GM18498 (cell line): Measurements from ENCODE around the gene GRM5.
"Not testable (repeated sequence)": the region's sequence is repeated elsewhere in the genome, so short reads cannot be mapped to it uniquely, and the experiment has no call there.

ENCODE experiments used
- ATAC-seq: cut with Tn5 transposase; IDR thresholded peaks from one replicate; pipeline ENCODE4 v1.9.1; 2021; ENCODE audit warnings: mild to moderate bottlenecking, moderate library complexity; ENCODE audit not compliant: unreplicated experiment

Gene GRM5

DNA sequence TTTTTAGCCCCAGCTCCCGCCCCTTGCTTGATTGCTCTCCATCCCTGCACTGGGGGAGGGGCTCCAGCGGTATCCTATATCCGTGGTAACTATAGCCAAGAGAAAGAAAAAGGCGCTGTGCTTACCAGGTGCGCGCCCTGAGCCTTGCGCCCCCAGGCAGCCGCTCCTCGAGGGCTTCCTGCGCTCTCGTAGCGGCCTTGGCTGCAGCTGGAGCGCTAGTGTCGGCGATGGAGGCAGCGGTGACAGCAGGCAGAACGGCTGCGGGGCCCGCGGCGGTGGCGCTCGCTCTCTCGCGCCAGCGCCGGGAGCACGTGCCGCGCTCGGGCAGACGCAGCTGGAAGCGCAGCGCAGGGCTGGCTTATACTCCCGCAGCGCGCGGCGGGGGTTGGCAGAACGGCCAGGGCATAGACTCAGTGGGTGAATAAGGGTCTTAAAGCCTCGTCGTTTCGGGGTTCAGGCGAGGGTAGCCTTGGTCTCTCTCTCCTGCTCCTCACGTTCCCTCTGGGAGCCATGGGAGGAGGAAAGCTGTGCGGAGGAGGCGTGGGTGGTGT lies at the start of gene GRM5:
GRM5 (minus strand) TSS at position 332 of the 551 bp plus-strand sequence. CDS start 18,110 bp downstream, outside the sequence.
- not testable (repeated sequence) for ATAC-seq

DNA sequence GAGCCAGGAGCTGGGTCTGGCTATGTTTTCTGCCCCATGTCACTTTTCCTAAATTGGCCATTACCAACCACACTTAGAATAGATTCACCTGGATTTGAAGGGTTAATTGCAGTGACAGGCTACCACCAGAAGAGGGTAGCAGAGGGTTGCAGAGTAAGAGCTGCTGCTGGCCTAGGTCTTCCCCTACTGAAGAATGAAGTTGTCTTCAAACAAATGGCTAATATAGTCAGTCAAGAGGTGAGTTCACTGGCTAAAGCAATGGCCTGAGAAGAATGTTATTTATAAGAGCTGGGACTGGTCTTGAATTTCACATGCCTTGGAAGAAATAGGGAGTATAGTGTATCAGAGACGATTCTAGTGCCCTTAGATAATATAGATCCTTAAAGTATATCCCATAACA lies 32.2 kb upstream of the GRM5 start:
- peak; percentile 87 for ATAC-seq

DNA sequence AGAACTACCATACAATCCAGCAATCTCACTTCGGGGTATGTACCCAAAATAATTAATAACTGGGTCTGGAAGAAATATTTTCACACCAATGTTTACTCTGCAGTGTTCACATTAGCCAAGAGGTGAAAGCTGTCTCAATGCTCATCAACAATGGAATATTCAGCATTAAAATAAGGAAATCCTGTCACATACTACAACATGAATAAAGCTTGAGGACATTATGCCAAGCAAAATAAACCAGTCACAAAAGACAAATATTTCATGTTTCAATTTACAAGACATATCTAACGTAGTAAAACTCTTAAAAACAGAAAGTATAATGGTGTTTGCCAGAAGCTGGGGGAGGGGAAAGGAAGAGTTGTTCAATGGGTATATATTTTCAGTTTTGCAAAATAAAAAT lies 28.0 kb upstream of the GRM5 start:
- ATAC-seq, result not testable (repeated sequence)

DNA sequence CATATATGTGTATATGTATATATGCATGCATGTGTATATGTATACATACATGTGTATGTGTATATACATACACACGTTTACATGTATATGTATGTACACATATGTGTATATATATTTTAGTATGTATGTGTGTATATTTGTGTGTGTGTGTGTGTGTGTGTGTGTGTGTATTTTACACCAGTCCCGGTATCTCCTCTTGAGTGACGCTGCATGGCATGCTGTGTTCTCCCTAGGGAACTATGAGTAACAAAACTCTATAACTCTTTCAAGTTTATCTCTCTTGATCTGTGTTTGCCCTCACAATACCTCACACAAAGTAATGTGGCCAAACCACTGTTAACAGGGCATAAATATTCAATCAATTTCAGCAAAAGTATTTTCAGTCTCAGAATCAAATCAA lies 19.2 kb upstream of the GRM5 start:
- ATAC-seq, result not testable (repeated sequence)

DNA sequence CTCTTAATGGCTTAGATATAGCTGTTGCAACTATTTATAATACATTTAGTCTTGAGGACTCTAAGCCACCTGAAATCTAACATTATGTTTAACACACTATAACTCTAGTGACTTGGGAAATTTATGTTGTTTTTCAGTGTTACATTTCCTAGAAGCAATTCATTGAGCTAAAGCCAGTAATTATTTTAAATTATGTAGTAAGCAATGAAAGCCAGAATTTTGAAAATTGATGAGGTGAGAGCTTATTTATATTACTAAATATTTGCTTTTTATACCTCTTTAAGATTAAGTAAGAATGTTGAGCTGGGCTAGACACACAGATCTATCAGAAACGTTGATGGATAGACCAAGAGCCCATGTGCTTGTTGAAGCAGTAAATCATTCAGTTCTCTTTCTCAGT lies 5.1 kb upstream of the GRM5 start:
- ATAC-seq, result not testable (repeated sequence)

DNA sequence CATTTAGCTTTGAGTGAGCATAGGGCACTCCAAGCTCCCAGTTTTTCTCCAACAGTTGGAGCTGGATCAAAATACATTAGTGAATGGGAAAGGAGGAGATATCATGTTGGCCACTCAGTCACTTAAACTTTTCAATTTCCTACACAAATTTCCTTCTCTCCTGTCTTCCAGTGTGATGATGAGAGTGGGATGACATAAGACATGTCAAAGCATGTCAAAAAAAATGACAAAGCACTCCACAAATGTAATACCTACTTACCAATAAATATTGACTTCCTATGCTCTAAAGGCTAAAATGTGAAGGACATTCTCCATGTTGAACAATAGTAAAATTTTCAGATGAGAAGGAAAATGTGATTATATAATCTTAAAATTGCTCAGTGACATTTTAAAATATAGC lies 1.5 kb upstream of the GRM5 start:
- ATAC-seq, result no peak

DNA sequence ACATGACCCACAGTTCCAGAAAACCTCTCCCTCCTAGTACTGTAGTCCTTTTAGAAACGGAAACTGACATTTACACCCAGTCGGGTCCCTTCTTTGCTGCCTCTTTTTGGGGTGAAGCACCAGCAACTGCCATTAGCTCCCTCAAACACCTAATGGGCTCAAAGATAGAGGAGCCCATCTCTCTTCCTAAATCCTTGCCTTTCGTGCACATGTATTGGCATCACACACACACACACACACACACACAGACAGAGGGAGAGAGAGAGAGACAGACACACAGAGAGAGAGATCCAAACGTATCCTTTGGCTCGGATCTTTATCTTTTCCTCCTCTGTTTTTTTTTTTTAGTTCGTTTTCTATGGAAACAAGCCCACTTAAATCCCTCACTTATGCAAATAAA lies 716 bp downstream of the GRM5 start:
- ATAC-seq, result no peak

DNA sequence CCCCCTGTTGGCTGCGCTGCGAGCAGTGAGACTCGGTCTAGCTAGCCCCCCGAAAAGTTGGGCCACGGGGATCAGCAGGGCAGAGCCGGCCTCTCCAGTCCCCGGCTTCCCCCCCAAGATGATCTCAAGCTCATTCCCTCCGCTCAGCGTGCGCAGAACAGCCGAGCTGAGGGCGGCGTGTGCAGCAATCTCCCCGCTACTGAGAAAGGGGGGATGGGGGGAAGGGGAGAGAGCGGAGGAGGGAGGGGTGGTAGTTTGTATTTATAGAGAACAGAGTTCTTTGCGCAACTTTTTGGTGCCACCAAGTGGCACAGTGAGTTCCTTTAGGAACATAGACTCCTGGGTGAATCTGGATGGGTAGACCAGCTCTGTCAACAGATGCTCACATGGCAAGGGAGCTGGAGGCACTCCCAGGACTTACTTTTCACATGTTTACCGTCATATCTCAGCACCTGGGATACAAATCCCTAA lies 2.3 kb downstream of the GRM5 start:
- not testable (repeated sequence) for ATAC-seq

DNA sequence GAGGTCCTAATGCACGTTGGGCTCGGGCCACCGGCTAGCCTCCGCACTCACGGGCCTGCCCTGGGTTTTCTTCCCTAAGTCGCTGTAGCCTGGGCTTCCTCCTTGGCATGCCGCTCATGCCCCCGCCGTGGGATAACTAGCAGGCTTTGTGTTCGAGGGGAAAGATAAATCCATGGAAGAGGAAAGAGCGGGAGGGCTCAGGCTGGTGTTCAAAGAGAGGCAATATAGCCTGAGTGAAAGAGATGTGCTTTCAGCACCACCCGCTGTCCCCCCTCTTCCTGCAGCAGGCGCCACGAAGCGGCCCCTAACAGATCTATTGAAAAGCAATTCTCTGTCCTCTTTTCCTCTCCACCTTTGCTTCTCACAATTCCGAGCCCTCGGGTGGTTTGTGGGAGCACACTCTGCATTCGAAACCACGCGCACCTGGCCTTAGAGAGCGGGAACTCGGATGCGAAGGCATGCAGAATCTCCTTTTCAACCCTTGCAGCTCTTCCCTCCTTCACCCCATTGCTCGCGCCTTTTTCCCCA lies 2.9 kb downstream of the GRM5 start:
- ATAC-seq, result not testable (repeated sequence)

DNA sequence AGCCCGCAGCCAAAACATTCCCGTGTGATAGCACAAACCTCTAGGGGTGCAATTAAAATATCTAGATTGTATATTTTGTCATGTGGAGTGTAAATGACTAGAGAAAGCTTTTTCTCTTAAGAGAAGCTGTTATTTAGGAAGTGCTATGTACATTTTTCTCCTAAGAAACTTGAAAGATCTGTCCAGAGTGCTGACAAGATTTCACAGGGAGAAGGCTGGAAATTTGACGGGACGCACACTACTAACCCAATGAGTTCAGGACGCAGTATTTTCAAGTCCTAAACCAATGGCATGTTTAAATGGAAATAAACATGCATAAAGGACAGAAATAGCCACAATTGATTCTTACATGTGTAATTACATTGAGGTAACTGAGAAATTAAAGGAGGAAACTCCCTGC lies 3.9 kb downstream of the GRM5 start:
- ATAC-seq, result not testable (repeated sequence)

DNA sequence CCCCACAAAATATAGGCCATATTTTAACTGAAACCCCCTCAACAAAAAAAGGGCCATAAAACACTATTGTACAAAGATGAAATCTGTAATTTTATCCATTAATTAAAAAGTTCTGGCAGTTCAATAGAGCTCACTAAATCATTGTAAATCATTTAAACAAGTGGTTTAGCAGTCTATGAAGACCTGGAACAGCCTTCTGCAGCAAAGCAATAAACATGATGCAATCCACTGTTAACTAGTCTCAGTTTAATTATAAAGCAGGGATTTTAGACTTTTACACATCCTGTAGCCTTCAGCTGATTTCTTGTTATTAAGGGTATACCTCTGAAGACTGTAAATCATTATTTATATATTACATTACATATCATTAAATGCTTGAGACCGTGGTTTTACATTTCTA lies 8.4 kb downstream of the GRM5 start:
- not testable (repeated sequence) for ATAC-seq

DNA sequence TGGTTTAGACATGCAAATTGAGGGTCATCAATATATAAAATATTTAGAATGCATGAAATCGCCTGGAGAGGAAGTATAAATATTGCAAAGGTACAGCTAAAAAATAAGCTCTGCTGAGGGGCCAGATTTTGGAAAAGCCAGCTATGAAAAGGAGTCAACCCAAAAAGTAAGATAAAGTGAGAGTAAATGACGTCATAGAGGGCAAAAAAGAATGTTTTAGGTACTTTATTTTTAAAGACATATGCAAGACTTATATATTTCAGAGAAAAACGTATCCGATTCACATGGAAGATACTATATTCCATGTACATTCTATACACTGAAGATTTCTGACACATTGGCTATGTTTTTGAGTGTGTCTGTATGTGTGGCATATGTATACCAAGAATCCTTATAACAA lies 13.6 kb downstream of the GRM5 start:
- ATAC-seq, result no peak

DNA sequence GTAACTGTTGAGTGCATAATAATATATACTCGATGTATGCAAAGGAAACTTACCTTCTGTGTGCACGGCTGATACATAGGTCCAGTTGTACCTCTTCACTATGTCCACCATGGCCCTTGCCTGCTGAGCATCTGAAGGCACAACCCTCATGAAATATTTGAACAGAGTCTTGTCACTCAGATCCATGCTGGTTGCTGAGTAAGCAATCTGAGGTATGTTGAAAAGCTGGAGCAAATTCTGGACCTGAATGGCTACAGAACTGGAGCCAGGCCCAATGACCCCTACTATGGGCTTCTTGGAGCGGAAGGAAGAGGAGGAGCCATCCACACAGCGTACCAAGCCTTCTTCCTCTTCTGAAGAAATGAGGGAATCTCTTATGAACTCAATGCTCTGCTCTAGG lies 18.6 kb downstream of the GRM5 start:
- ATAC-seq, result not testable (repeated sequence)

DNA sequence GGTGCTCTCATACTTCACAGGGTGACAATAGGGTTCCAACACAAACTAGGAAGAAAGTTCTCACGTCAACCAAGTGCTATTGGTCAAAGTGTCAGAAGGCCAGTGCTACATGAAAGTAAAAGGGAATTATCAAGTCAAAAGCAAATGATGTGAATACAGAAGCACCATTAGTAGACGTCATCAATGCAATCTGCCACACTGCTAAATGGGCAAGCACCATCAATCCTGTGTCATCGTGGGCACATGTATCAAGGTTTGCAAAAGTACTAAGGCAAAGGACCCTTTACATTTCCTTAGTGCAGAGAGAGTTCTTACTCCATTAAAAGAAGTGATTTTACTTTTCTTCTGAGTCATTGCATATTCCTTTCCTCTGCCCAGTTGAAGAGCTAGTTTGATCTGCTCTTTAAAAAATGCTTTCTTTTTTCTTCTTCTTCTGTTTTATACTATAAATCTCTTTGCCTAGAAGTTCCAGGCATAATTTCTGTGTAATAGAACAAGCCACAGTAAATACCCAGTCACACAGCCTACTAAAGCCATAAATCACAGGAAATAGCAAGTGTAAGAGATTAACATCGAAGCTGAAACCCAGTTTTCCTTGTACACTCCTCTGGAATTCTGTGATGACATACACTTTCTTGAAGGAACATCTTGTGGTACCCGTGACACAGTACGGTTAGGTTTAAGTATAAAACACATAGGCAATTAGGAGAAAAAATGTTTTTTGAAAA lies 21.8 kb downstream of the GRM5 start:
- ATAC-seq, result not testable (repeated sequence)

DNA sequence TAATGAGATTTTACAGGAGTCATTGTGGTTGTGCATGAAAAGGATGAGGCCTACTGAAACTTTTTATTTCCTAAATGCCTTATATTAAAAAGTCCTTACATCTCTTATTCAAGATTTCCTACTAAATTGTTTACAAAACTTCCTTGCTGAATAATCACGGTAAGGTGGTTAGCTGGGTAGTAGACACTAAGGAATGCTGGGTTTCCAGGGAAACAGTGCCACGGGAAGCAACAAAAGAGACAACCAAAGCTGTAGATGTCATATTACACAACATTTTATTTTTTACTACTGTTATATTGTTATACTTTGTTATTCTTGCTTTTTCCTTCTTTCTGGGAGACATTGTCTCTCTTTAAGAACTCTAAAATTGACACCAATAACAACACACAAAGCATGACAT lies 36.1 kb downstream of the GRM5 start:
- not testable (repeated sequence) for ATAC-seq

DNA sequence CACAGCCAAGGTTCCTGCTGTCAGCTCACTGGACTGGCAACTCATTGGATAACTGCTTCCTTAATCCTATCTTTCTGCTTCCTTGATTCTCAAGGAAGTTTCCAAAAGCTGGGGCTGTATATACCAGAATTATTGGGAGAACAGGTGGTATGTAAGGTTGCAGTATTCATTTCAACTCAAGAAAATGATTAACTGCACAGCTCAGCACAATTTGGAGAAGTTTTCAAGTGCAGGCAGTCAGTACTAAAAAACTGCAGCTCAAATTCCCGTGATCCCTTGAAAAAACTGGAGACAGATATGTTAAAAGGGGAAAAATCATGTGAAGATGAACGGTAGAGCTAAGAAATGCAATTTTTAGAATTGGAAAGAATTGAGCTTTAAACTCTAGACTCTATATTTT lies 44.4 kb downstream of the GRM5 start:
- no peak for ATAC-seq

DNA sequence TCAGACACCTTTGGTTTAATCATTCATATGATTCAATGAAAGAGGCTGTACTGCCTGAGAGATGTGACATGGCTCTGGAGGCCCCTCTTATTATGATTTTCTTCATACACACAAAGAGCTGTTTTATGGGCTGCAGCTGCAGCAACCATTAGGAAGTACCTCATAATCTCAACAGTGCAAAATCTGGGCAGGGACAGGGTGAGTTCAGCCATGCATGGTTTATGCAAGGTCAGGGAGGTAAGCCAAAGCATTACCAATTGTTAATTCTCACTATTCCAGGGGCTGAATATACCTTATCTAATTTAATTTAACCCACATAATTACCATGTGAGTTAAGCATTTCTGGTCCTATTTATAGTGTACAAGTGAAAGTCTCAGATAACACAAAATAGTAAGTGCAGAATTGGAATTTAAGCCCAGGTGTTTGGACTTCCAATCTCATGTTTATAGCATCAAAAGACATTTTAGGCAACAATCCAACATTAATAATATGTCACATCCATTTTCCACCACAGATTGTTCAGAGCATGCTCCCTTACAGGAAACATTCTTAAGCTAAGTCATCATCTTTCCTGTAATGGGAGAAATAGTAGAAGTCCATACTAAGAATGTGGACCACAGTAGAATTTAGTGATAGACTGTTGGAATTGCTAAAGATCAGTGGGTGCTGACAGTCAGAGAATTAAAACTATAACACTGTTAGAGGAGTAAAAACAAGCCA lies 45.8 kb downstream of the GRM5 start:
- ATAC-seq, result not testable (repeated sequence)

DNA sequence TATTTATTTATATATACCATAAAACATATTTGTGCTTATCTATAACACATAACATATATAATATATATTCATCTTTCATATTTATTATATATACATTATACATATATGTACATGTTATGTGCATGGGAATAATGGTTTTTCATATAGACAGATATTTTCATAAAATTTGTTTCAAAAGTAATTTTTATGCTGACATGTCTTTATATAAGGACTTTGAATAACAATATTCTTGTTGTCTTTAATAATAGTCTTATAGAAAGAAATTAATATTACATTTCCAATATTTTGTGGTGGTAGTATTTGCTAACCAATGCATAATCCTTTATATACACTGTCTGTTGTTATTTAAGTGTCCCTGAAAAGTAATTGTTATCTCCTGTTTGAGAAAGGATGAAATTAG lies 49.6 kb downstream of the GRM5 start:
- ATAC-seq, result no peak

DNA sequence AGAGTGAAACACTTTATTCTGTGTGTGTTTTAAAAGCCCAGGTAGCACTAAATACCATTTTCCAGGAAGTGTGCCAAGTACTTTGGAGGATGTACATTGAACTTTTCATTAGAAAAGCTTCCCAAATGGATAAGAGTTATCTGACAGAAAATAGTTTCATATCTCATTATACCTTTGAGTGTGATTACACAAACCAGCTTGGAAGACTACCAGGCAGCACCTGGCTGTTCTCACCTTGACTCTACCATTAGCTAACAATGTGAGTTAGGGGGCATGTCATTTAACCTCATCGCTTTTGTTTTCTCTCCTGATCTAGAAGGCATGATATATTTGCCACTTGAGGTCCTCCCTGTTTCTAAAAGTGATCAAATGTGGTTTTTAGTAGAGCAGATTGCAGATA lies 50.2 kb downstream of the GRM5 start:
- ATAC-seq, result no peak

DNA sequence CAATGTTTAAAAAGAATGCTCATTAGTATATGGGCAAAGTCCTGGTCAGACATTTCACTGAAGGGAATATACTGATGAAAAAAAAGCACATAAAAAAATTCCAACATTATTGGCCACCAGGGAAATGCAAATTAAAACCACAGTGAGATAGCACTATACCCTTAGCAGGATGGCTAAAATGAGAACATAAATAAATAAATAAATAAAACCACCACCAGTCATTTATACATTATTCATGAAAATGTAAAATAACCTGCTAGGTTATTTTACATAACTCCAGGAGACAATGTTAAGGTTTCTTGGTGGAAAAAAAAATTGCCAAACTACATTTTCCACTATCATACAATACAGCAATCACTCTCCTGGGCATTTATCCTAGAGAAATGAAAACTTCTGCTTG lies 64.9 kb downstream of the GRM5 start:
- not testable (repeated sequence) for ATAC-seq

DNA sequence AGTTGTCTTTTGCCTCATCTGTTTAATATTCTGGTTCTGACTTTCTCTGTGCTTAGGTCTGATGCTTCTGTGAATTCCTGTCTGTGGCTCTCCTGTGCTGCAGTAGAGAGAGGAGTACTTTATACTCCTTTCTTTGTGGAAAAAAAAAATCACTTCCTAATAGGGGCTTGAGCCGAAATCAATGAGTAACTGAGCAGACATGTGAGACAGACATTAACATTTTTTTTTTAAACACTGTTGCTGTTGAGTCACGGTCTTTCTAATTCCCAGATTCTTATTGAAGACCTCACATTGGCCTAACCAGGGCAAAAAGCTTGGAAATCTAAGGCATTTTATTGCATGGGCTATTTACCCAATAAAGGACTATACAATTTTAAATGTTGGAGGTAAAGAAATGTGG lies 86.1 kb downstream of the GRM5 start:
- no peak for ATAC-seq

DNA sequence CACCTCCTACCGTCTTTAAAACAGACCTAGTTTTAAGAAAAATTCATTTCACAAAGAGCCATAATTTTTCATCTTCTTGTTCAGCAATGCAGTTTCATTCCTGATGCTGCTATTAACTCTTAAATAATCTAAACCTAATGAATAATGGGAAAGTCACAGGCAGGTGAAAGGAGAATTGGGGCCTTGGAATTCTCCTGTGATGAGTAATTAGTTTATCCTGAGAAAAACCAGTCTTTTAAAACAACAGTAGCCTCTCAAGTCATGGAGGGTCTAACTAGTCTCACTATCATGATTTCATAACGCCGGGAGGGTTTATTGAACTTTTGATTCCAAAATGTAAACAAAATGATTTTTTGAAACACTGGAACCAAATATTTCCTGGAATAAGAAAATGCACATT lies 86.8 kb downstream of the GRM5 start:
- ATAC-seq, result not testable (repeated sequence)
